NCI-H2171 (cell line): Measurements from ENCODE around the gene TECR.
"Not testable (repeated sequence)": the region's sequence is repeated elsewhere in the genome, so short reads cannot be mapped to it uniquely, and the experiment has no call there.

Experiments
- DNase-seq: peaks from one replicate; lab custom pipeline; 2025; lab: John Stamatoyannopoulos, UW

TECR gene

DNA sequence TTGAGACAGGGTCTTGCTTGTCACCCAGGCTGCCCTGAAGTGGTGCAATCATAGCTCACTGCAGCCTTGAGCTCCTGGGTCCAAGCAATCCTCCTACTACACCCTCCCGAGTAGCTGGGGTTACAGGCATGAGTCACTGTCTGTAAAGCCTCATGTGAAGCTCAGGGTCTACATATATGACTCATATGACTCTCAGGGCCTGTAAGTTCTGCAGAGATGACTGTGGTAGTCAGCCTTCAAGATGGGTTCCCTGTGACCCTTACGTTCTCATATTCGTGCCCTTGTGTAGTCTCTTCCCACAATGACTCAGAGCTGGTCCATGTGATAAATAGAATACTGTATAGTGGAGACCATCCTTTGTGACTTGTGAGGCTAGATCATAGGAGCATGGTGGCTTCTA lies 55.8 kb downstream of the TECR start:
- DNase-seq, result not testable (repeated sequence)

GRCh38 chr19:14589433-14589832 lies 60.0 kb downstream of the TECR start:
- DNase-seq, result not testable (repeated sequence)

- DNase-seq, result no peak
Measured at GRCh38 chr19:14595558-14595957, 66.2 kb downstream of the TECR start.

DNA sequence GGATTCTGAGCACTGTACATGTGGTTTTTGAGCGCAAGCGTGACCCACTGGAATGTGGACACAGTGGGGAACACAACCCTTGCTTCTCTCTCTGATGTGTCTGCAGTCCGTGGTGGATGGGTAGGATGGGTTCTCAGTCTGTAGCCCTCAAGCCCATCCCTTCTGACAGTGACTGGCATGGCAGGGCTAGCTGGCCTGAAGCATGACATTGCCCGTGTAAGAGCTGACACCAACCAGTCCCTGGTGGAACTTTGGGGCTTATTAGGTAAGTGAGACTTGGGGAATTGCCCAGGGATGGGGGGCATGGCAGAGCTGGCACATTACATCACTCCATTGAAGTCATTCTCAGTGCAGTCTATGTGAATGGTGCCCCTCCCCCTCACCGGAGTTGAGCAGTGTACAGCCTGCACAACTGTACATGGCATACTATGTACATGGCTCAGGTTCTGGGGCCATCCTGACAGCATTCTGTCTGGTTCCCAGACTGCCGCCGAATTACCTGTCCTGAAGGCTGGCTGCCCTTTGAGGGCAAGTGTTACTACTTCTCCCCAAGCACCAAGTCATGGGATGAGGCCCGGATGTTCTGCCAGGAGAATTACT lies 70.3 kb downstream of the TECR start:
- DNase-seq, result no peak

DNA sequence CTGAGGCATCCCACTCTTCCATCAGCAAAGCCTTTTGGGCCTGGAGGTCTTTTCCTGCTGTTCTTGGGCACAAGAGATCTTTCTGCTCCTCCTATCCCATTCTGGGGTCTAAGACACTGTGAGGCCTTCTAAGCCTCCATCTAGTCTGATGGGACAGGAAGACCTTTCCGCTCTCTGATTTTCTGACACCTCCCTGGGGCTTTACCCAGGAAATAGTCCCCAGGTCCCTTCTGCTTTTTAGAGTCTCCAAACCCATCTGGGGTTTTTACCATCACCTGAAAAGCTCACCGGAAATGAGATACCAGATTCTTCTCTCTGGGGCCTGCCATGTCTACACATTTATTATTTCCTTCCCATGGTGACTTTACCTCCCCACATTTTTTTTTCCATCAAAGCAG lies 74.6 kb downstream of the TECR start:
- no peak for DNase-seq

- DNase-seq, result no peak
Measured at GRCh38 chr19:14606627-14607026, 77.2 kb downstream of the TECR start.

DNA sequence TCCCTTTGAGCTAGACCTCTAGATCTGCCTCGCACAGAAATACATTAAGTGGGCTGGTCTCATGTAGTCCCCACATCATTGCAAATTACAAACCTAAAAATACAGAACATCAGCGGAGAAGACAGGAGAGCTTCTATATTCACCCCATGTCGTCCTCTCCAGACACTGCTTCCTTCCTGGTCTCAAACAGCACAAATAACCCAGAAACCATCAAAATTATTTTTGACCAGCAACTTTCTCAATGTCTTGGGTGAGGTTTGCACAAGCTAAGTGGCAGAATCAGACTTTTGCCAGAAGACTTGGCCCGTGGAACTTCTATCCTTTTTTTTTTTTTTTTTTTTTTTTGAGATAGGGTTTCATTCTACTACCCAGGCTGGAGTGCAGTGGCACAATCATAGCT lies 81.7 kb downstream of the TECR start:
- no peak for DNase-seq

GRCh38 chr19:14612242-14612641 lies 82.8 kb downstream of the TECR start:
- not testable (repeated sequence) for DNase-seq

DNA sequence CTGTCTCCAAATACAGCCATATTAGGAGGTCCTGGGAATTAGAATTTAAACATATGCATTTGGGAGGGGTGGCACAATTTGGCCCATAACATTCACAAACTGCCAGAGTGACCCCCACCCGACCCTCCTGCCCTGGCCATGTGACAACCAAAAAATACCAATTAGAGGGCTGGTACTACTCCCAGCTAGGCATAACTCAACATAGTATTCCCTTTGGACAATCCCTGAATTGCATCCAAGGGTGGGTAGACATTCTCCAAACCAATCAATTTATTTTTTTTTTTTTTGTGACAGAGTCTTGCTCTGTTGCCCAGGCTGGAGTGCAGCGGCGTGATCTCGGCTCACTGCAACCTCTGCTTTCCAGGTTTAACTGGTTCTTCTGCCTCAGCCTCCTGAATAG lies 83.3 kb downstream of the TECR start:
- DNase-seq, result no peak

DNA sequence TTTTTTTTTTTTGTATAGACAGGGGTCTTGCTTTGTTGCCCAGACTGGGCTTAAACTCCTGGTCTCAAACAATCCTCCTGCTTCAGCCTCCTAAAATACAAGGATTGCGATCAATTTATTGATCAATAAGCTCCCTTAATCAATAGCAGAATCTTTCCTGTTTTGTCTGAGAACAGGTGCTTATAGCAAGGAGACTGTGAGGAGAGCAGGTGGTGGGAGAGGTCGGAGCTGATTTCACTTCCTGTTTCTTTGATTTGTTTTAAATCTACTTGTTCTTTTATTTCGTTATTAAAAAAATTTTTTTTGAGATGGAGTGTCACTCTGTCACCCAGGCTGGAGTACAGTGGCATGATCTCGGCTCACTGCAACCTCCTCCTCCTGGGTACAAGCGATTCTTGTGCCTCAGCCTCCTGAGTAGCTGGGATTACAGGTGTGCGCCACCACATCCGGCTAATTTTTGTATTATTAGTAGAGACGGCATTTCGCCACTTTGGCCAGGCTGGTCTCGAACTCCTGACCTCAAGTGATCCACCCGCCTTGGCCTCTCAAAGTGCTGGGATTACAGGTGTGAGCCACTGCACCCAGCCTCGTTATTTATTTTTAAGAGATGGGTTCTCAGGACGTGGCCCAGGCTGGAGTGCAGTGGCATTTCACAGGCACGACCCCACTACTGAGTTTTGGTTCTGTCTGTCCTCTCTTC lies 84.2 kb downstream of the TECR start:
- DNase-seq, result not testable (repeated sequence)

- no peak for DNase-seq
Measured at GRCh38 chr19:14614099-14614412, 84.7 kb downstream of the TECR start.
